Upper lobe of right lung (tissue), 1 donor: ENCODE results near the gene SLC45A3. TPM values are rescaled to one million over a fixed set of nuclear protein-coding genes. Genes with fewer than 3 reads are reported as not detected.

ENCODE experiments used
- ATAC-seq: fragments of 200-7000 bp; cut with Tn5 transposase; one replicate; pipeline ENCODE4 v1.9.1; 2020; ENCODE audit warnings: mild to moderate bottlenecking, moderate library complexity
- DNase-seq: peaks from one replicate; pipeline ENCODE4 v3.0.0-alpha.2; 2020
- H3K27ac ChIP-seq: fragments of 200-600 bp; one replicate; pipeline ENCODE4 v1.8.0; 2022
- H3K27me3 ChIP-seq: fragments of 200-600 bp; one replicate; pipeline ENCODE4 v1.8.0; 2022; ENCODE audit warnings: mild to moderate bottlenecking
- H3K36me3 ChIP-seq: fragments of 200-600 bp; one replicate; pipeline ENCODE4 v1.8.0; 2022
- H3K4me1 ChIP-seq: fragments of 200-600 bp; one replicate; pipeline ENCODE4 v1.8.0; 2022
- H3K4me3 ChIP-seq: fragments of 200-600 bp; one replicate; pipeline ENCODE4 v1.8.0; 2022; ENCODE audit warnings: mild to moderate bottlenecking
- H3K9me3 ChIP-seq: fragments of 200-600 bp; one replicate; pipeline ENCODE4 v1.8.0; 2022
- CTCF ChIP-seq: fragments of 200-600 bp; IDR thresholded peaks from one replicate; pipeline ENCODE4 v1.8.0; 2022; ENCODE audit warnings: antibody characterized with exemption
- intact Hi-C: fragments of 100-400 bp; cut with DNase I; formaldehyde crosslinking; loops from one replicate; pipeline ENCODE4 v1.11.0; 2022
- total RNA-seq: library from RNA; stranded (reverse); fragmentation: NEBNext Ultra II Directional; extraction: Animal tissue kit (Norgen Biotek cat#: 25700); gene quantifications from one replicate; pipeline ENCODE4 v1.2.1, GENCODE V29; 2021
- donor health status: DM: no; HTN: yes; CAD: no; lungs with severe emphysema.

Gene SLC45A3
- total RNA-seq, 1 donor from 2014 or later = 8.6 TPM

GRCh38 chr1:205711105-205712048, 31.1 kb upstream of the SLC45A3 start:
- no peak for DNase-seq

GRCh38 chr1:205710201-205711062, 30.1 kb upstream of the SLC45A3 start:
- Histone ChIP-seq H3K4me1 (peaks cover 14% of the 10 kb centered on the region), H3K4me3 (no peak overlapping the region), H3K27ac (no peak overlapping the region), H3K36me3 (peaks cover 4% of the 10 kb centered on the region), H3K9me3 (no peaks in the 10 kb centered on the region), H3K27me3 (no peaks in the 10 kb centered on the region)
- no peak for TF ChIP-seq CTCF
- intact Hi-C loops = loop anchor here (10.0 kb wide), 2 partner anchors 46 to 116 kb away; no protein-coding TSS in a partner anchor
- ATAC-seq = no peak
- DNase-seq = no peak

More at GRCh38 chr1:205711105-205712048, 31.1 kb upstream of the SLC45A3 start:
- peaks cover 8% of the 10 kb centered on the region for H3K4me1 ChIP-seq
- H3K27me3 ChIP-seq = no peaks in the 10 kb centered on the region
- intact Hi-C loops = loop anchor here (10.0 kb wide), 2 partner anchors 47 to 117 kb away; no protein-coding TSS in a partner anchor
- H3K4me3 ChIP-seq = no peak overlapping the region
- no peaks in the 10 kb centered on the region for H3K9me3 ChIP-seq
- ATAC-seq = peak; percentile 90
- no peak overlapping the region for H3K27ac ChIP-seq
- H3K36me3 ChIP-seq = peaks cover 10% of the 10 kb centered on the region
- peak; percentile 90 for TF ChIP-seq CTCF

DNA sequence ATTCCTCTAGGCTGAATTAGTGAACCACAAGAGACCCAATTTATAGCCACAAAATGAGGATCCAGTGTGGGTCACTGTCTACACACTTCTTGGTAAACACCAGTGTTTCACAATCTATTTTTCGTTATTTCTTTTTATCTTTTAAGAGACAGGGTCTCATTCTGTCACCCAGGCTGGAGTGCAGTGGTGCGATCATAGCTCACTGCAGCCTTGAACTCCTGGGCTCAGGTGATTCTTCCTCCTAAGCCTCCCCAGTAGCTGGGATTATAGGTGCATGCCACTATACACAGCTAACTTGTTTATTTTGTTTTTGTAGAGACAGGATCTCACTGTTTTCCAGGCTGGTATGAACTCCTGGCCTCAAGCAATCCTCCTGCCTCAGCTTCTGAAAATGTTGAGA, 29.3 kb upstream of the SLC45A3 start:
- TF ChIP-seq CTCF = no peak
- Histone ChIP-seq H3K27me3 (no peaks in the 10 kb centered on the region), H3K9me3 (no peaks in the 10 kb centered on the region), H3K4me3 (no peak overlapping the region), H3K4me1 (peaks cover 14% of the 10 kb centered on the region), H3K36me3 (no peaks in the 10 kb centered on the region), H3K27ac (no peak overlapping the region)
- ATAC-seq (no peak), DNase-seq (no peak)
- intact Hi-C loops = loop anchor here (10.0 kb wide), 2 partner anchors 45 to 115 kb away; no protein-coding TSS in a partner anchor

DNA sequence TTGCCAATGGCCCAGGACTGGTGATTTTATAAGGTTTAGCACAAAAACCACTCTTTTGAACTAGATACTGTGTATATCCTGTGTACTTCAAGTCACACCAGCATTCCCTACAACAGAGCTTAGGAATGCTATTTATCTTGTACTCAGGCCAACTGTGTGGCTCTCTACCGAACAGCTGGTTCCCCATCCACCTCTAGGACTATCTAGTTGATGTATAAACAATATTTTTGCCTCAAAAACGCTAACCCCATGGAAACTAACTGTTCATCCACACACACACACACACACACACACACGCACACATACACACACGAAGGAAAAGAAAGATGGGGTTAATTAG, 28.7 kb upstream of the SLC45A3 start:
- ATAC-seq (no peak), DNase-seq (no peak)
- Histone ChIP-seq H3K27ac (no peak overlapping the region), H3K9me3 (no peaks in the 10 kb centered on the region), H3K36me3 (no peaks in the 10 kb centered on the region), H3K27me3 (no peaks in the 10 kb centered on the region), H3K4me3 (no peak overlapping the region), H3K4me1 (peaks cover 14% of the 10 kb centered on the region)
- intact Hi-C loops = no loop called here
- no peak for TF ChIP-seq CTCF

- Histone ChIP-seq H3K27me3 (no peaks in the 10 kb centered on the region), H3K27ac (no peak overlapping the region), H3K9me3 (no peaks in the 10 kb centered on the region), H3K4me1 (peaks cover 14% of the 10 kb centered on the region), H3K4me3 (no peak overlapping the region), H3K36me3 (no peaks in the 10 kb centered on the region)
- intact Hi-C loops = no loop called here
- TF ChIP-seq CTCF = no peak
- DNase-seq = no peak
- no peak for ATAC-seq
Observed at GRCh38 chr1:205706601-205707502, 26.5 kb upstream of the SLC45A3 start.
